Measurements from ENCODE around the gene APLF. TPM values are rescaled to one million over a fixed set of nuclear protein-coding genes. Genes with fewer than 3 reads are reported as not detected.

APLF gene
- total and polyA plus RNA-seq, 4 donors = 1.0 to 9.5 (median 3.7) TPM

DNA sequence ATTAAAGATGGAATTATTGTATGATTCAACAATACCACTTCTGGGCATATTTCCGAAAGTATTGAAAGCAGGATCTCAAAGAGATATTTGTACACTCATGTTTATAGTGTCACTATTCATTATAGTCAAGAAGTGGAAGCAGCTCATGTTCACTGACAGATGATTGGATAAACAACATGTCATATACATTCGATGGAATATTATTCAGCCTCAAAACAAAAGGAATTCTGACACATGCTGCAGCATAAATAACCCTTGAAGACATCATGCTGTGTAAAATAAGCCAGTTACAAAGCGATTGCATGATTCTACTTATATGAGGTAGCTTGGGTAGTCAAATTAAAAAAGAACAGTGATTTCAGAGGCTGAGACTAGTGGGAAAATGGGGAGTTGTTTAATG lies 136.7 kb downstream of the APLF start:
- Histone ChIP-seq H3K27me3 (ENCODE audit: control insufficient read depth, insufficient read depth, low read length) (no peaks in the 10 kb centered on the region), H3K9me3 (ENCODE audit: control insufficient read depth, insufficient read depth, low read length) (peaks cover 6% of the 10 kb centered on the region), H3K27ac (ENCODE audit: low read depth, low read length) (no peak overlapping the region), H3K36me3 (ENCODE audit: control insufficient read depth, insufficient read depth, low read length) (no peaks in the 10 kb centered on the region), H3K4me1 (ENCODE audit: control insufficient read depth, insufficient read depth, low read length) (no peaks in the 10 kb centered on the region), H3K4me3 (ENCODE audit: low read depth, low read length) (no peak overlapping the region)
- WGBS (ENCODE audit: insufficient coverage) = no CpG with 5 or more reads among the region's 3 CpGs
- DNase-seq (ENCODE audit: low read depth in 4 of 6, low spot score in 6 of 6) = no peak

DNA sequence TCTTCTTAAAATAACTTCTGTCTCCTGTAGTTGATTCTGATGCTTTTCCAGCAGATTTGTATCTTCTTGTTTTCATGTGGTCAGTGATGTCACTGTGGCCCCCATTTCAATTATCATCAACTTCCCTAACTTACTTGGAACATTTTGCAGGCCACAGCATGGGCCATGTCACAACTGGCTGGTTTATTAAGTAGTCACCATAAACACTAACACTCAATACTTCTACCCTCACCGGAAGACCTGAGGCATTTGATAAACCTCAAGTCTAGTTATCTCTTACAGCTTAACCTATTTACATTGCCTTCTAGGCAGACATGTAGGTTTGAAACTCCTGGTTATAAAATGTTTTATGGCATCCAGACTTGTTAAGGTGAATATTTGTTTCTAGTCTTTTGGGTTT lies 138.6 kb downstream of the APLF start:
- no CpG with 5 or more reads among the region's 1 CpG for WGBS (ENCODE audit: insufficient coverage)
- H3K36me3 ChIP-seq (ENCODE audit: control insufficient read depth, insufficient read depth, low read length) = no peaks in the 10 kb centered on the region

DNA sequence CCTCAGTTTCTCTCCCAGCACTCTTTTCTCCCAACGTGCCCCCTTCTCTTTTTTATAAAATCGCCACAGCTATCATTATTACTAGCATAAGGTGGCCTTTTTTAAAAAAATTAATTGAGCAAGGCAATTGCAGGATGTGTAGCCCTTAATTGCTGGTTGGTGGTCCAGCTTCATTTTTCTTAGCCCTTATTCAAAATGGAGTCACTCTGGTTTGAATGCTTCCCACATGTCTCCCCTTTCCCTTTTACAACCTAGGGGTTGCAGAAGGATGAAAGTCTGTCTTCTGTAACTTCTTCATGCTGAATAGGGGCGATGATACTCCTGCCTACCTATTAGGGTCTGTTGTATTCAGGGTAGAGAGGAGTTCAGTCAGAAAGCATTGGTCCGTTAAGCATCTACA lies 139.4 kb downstream of the APLF start:
- Histone ChIP-seq H3K27ac (ENCODE audit: low read depth, low read length) (no peak overlapping the region), H3K36me3 (ENCODE audit: control insufficient read depth, insufficient read depth, low read length) (no peaks in the 10 kb centered on the region), H3K27me3 (ENCODE audit: control insufficient read depth, insufficient read depth, low read length) (no peaks in the 10 kb centered on the region), H3K4me3 (ENCODE audit: low read depth, low read length) (no peak overlapping the region), H3K4me1 (ENCODE audit: control insufficient read depth, insufficient read depth, low read length) (no peaks in the 10 kb centered on the region), H3K9me3 (ENCODE audit: control insufficient read depth, insufficient read depth, low read length) (peaks cover 10% of the 10 kb centered on the region)
- 78% methylated on average over 1 of the region's 4 CpGs for WGBS (ENCODE audit: insufficient coverage)
- no peak for DNase-seq (ENCODE audit: low read depth in 4 of 6, low spot score in 6 of 6)

More for the DNA sequence above, 138.6 kb downstream of the APLF start:
- H3K4me1 ChIP-seq (ENCODE audit: control insufficient read depth, insufficient read depth, low read length) = no peaks in the 10 kb centered on the region
- peaks cover 10% of the 10 kb centered on the region for H3K9me3 ChIP-seq (ENCODE audit: control insufficient read depth, insufficient read depth, low read length)
- no peak overlapping the region for H3K4me3 ChIP-seq (ENCODE audit: low read depth, low read length)
- no peak for DNase-seq (ENCODE audit: low read depth in 4 of 6, low spot score in 6 of 6)
- H3K27me3 ChIP-seq (ENCODE audit: control insufficient read depth, insufficient read depth, low read length) = no peaks in the 10 kb centered on the region
- no peak overlapping the region for H3K27ac ChIP-seq (ENCODE audit: low read depth, low read length)

DNA sequence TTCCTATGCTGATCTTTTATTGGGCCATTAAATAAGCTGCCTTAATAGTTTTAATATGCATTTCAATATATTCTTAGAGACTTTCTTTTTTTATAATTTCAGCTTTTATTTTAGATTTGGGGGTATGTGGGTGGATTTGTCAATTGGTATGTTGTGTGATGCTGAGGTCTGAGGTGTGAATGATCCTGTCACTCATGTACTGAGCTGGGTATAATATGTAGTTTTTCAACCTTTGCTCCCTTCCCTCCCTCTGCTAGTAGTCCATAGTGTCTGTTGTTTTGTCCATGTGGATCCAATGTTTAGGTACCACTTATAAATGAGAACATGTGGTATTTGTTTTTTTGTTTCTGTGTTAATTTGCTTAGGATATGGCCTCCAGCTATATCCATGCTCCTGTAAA lies 140.5 kb downstream of the APLF start:
- Histone ChIP-seq H3K27ac (ENCODE audit: low read depth, low read length) (no peak overlapping the region), H3K4me1 (ENCODE audit: control insufficient read depth, insufficient read depth, low read length) (no peaks in the 10 kb centered on the region), H3K9me3 (ENCODE audit: control insufficient read depth, insufficient read depth, low read length) (peaks cover 8% of the 10 kb centered on the region), H3K4me3 (ENCODE audit: low read depth, low read length) (no peak overlapping the region), H3K36me3 (ENCODE audit: control insufficient read depth, insufficient read depth, low read length) (no peaks in the 10 kb centered on the region), H3K27me3 (ENCODE audit: control insufficient read depth, insufficient read depth, low read length) (no peaks in the 10 kb centered on the region)
- DNase-seq (ENCODE audit: low read depth in 4 of 6, low spot score in 6 of 6) = no peak

DNA sequence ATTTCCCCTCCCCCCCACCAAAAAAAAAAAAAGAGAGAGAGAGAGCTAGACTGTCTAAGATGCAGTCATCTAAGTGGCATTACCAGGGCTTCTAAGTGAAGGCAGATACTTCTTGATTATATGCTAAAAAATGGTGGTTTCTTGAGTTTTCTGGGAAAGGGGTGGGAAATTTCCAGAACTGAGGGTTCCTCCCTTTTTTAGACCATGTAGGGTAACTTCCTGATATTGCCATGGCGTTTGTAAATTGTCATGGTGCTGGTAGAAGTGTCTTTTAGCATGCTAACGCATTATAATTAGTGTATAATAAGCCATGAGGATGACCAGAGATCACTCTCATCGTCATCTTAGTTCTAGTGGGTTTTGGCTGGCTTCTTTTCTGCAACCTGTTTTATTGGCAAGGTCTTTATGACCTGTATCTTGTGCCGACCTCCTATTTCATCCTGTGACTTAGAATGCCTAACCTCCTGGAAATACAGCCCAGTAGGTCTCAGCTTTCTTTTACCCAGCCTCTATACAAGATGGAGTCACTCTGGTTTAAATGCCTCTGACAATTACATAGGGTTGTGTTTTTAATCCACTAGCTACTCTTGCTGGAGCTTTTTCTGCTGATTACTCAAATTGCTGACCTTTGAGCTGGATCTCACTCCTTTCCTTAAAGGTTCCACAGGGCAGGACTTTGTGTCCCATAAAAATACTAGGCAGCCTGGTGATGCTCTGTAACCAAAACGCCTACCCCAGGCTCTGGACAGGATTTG lies 145.6 kb downstream of the APLF start:
- peaks cover 4% of the 10 kb centered on the region for H3K9me3 ChIP-seq (ENCODE audit: control insufficient read depth, insufficient read depth, low read length)
- H3K4me1 ChIP-seq (ENCODE audit: control insufficient read depth, insufficient read depth, low read length) = no peaks in the 10 kb centered on the region
- H3K4me3 ChIP-seq (ENCODE audit: low read depth, low read length) = no peak overlapping the region
- WGBS (ENCODE audit: insufficient coverage) = 90% methylated on average over 2 of the region's 5 CpGs
- no peak overlapping the region for H3K27ac ChIP-seq (ENCODE audit: low read depth, low read length)
- no peaks in the 10 kb centered on the region for H3K27me3 ChIP-seq (ENCODE audit: control insufficient read depth, insufficient read depth, low read length)
- DNase-seq (ENCODE audit: low read depth in 4 of 6, low spot score in 6 of 6) = no peak
- H3K36me3 ChIP-seq (ENCODE audit: control insufficient read depth, insufficient read depth, low read length) = no peaks in the 10 kb centered on the region

DNA sequence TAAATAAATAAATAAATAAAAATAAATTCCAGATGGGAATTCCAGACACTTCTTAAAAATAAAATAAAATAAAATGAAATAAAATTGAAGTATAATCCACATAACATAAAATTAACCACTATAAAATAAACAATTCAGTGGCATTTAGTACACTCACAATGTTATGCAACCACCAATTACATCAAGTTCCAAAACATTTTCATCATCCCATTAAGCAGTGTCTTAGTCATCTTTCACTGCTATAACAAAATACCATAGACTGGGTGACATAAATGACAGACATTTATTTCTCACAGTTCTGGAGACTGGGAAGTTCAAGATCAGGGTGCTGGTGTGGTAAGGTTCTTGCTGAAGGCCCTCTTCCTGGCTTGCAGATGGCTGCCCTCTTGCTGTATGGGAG lies 153.4 kb downstream of the APLF start:
- Histone ChIP-seq H3K36me3 (ENCODE audit: control insufficient read depth, insufficient read depth, low read length) (no peaks in the 10 kb centered on the region), H3K9me3 (ENCODE audit: control insufficient read depth, insufficient read depth, low read length) (peaks cover 4% of the 10 kb centered on the region), H3K27me3 (ENCODE audit: control insufficient read depth, insufficient read depth, low read length) (no peaks in the 10 kb centered on the region)

DNA sequence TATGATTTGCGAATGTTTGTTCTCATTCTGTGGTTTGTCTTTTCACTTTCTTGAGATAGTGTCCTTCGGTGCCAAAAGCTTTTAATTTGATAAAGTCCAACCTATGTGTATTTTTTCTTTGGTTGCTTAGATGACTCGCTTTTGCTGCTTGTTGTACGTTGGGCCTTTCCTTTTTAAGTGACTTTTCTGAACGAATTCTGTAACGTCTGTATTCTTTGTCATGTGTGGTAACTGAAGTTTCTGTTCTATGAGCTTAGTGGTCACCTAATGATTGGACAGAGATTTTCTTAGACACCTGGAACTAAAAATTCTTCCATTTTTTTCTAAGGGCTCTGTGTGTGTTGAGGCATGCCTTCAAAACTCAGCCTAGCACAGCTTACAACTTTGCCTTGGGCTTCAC lies 156.4 kb downstream of the APLF start:
- peaks cover 4% of the 10 kb centered on the region for H3K9me3 ChIP-seq (ENCODE audit: control insufficient read depth, insufficient read depth, low read length)
- no peaks in the 10 kb centered on the region for H3K4me1 ChIP-seq (ENCODE audit: control insufficient read depth, insufficient read depth, low read length)
- no peak overlapping the region for H3K4me3 ChIP-seq (ENCODE audit: low read depth, low read length)
- no peak overlapping the region for H3K27ac ChIP-seq (ENCODE audit: low read depth, low read length)
- no peaks in the 10 kb centered on the region for H3K36me3 ChIP-seq (ENCODE audit: control insufficient read depth, insufficient read depth, low read length)
- no peaks in the 10 kb centered on the region for H3K27me3 ChIP-seq (ENCODE audit: control insufficient read depth, insufficient read depth, low read length)
- 95% methylated on average over 3 of the region's 6 CpGs for WGBS (ENCODE audit: insufficient coverage)
- no peak for DNase-seq (ENCODE audit: low read depth in 4 of 6, low spot score in 6 of 6)

More for the DNA sequence above, 153.4 kb downstream of the APLF start:
- no peak for DNase-seq (ENCODE audit: low read depth in 4 of 6, low spot score in 6 of 6)
- Histone ChIP-seq H3K4me3 (ENCODE audit: low read depth, low read length) (no peak overlapping the region), H3K4me1 (ENCODE audit: control insufficient read depth, insufficient read depth, low read length) (no peaks in the 10 kb centered on the region), H3K27ac (ENCODE audit: low read depth, low read length) (no peak overlapping the region)

DNA sequence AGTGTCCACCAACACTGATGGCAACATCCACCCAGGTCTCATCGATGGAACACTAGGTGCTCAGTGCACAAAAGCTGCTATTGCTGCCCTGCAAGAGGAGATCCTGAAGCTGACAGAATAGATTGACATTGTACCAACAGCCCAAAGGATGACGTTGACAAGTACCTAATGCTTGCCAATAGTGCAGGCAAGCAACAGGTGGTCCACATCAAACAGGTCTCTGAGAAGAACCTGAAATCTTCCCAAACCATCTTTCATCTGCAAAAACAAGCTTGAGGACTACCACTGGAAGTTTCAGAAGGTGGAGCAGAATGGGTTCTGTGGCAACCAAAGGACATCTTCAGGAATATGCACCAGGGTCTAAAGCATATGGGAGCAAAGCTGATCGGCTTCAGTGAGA lies 160.2 kb downstream of the APLF start:
- no peak overlapping the region for H3K4me3 ChIP-seq (ENCODE audit: low read depth, low read length)
- no peak overlapping the region for H3K27ac ChIP-seq (ENCODE audit: low read depth, low read length)
- H3K9me3 ChIP-seq (ENCODE audit: control insufficient read depth, insufficient read depth, low read length) = no peaks in the 10 kb centered on the region
- DNase-seq (ENCODE audit: low read depth in 4 of 6, low spot score in 6 of 6) = no peak
- no peaks in the 10 kb centered on the region for H3K27me3 ChIP-seq (ENCODE audit: control insufficient read depth, insufficient read depth, low read length)
- H3K36me3 ChIP-seq (ENCODE audit: control insufficient read depth, insufficient read depth, low read length) = no peaks in the 10 kb centered on the region
- WGBS (ENCODE audit: insufficient coverage) = 96% methylated on average over 3 of the region's 3 CpGs
- H3K4me1 ChIP-seq (ENCODE audit: control insufficient read depth, insufficient read depth, low read length) = no peaks in the 10 kb centered on the region

Other genes with a start within 250 kb of the APLF start
- 100 to 1,000 TPM in 1 of 2 donors, 10 to 100 TPM in 1; 23.8 to 170 TPM for gene PPP3R1, start 215.1 kb upstream of the APLF start, total RNA-seq
- 100 to 1,000 TPM; 131 to 163 TPM for gene PPP3R1, start 215.1 kb upstream of the APLF start, polyA plus RNA-seq (ENCODE audit: insufficient read length in 2 of 2)
- 10 to 100 TPM; 36.6 to 55.9 TPM for gene CNRIP1, start 147.6 kb upstream of the APLF start, total RNA-seq
- gene CNRIP1, start 147.6 kb upstream of the APLF start, polyA plus RNA-seq (ENCODE audit: insufficient read length in 2 of 2) = 100 to 1,000 TPM; 118 to 126 TPM
- gene PLEK, start 102.3 kb upstream of the APLF start, total RNA-seq = 10 to 100 TPM in 1 of 2 donors, 1 to 10 TPM in 1; 7.2 to 12.3 TPM
- gene PLEK, start 102.3 kb upstream of the APLF start, polyA plus RNA-seq (ENCODE audit: insufficient read length in 2 of 2) = 1 to 10 TPM; 5.2 to 8.5 TPM
- gene FBXO48, start 291 bp upstream of the APLF start, total RNA-seq = 1 to 10 TPM in 1 of 2 donors, under 1 TPM in 1; 0.72 to 1.3 TPM
- 1 to 10 TPM; 2.2 to 2.3 TPM for gene FBXO48, start 291 bp upstream of the APLF start, polyA plus RNA-seq (ENCODE audit: insufficient read length in 2 of 2)
- 1 to 10 TPM; 2.2 to 5.8 TPM for gene PROKR1, start 176.0 kb downstream of the APLF start, total RNA-seq
- gene PROKR1, start 176.0 kb downstream of the APLF start, polyA plus RNA-seq (ENCODE audit: insufficient read length in 2 of 2) = 1 to 10 TPM; 4.8 to 5.0 TPM

Measured in spinal cord (tissue), 10 donors.